ENCODE results near the gene ACSL3.

- no peak for TF ChIP-seq POLR2A (IDR thresholded peaks at IDR 0.05)
- no peak for TF ChIP-seq CTCF (IDR thresholded peaks at IDR 0.05)
These were observed 16.5 kb upstream of the ACSL3 start for GRCh38 chr2:222844323-222844722.

All from Peyer's patch (tissue), 4 donors.